ENCODE results near the gene NLN. TPM values are rescaled to one million over a fixed set of nuclear protein-coding genes. Genes with fewer than 3 reads are reported as not detected.
"Not testable (repeated sequence)": the region's sequence is repeated elsewhere in the genome, so short reads cannot be mapped to it uniquely, and the experiment has no call there.

NLN gene
- total and polyA plus RNA-seq, 3 experiments from 2014 or later: 2.7 to 30.4 (median 27.9) TPM

GRCh38 chr5:65832603-65833228 is 110.7 kb downstream of the NLN start:
- Mint-ChIP-seq H3K4me3 (no peak overlapping the region), H3K4me1 (no peaks in the 10 kb centered on the region), H3K9me3 (no peaks in the 10 kb centered on the region), H3K36me3 (no peaks in the 10 kb centered on the region), H3K27ac (peak overlapping the region in 1 of 8 donors; percentile 1), H3K27me3 (no peaks in the 10 kb centered on the region)
- Histone ChIP-seq H3K4me1 (ENCODE audit: insufficient read depth, low read length) (no peaks in the 10 kb centered on the region), H3K27ac (ENCODE audit: low read depth, low read length) (no peak overlapping the region), H3K4me3 (ENCODE audit: low read length) (no peak overlapping the region), H3K27me3 (ENCODE audit: insufficient read depth, low read length, poor library complexity, severe bottlenecking) (no peaks in the 10 kb centered on the region), H3K9me3 (ENCODE audit: low read length) (no peaks in the 10 kb centered on the region), H3K36me3 (ENCODE audit: insufficient read depth, low read length) (no peaks in the 10 kb centered on the region)
- CTCF ChIA-PET: no interaction called here
- POLR2A ChIA-PET: no interaction called here
- no peak for DNase-seq

GRCh38 chr5:65833780-65834179 is 111.8 kb downstream of the NLN start:
- Histone ChIP-seq H3K27me3 (ENCODE audit: insufficient read depth, low read length, poor library complexity, severe bottlenecking) (no peaks in the 10 kb centered on the region), H3K4me1 (ENCODE audit: insufficient read depth, low read length) (no peaks in the 10 kb centered on the region), H3K9me3 (ENCODE audit: low read length) (no peaks in the 10 kb centered on the region), H3K4me3 (ENCODE audit: low read length) (no peak overlapping the region), H3K27ac (ENCODE audit: low read depth, low read length) (no peak overlapping the region), H3K36me3 (ENCODE audit: insufficient read depth, low read length) (no peaks in the 10 kb centered on the region)
- Mint-ChIP-seq H3K27me3 (no peaks in the 10 kb centered on the region), H3K9me3 (no peaks in the 10 kb centered on the region), H3K27ac (no peak overlapping the region), H3K4me3 (no peak overlapping the region), H3K4me1 (no peaks in the 10 kb centered on the region), H3K36me3 (no peaks in the 10 kb centered on the region)
- CTCF ChIA-PET: no interaction called here
- POLR2A ChIA-PET: no interaction called here
- no peak for DNase-seq

GRCh38 chr5:65834306-65834705 is 112.3 kb downstream of the NLN start:
- no peak overlapping the region for H3K27ac Mint-ChIP-seq
- no peak overlapping the region for H3K27ac ChIP-seq (ENCODE audit: low read depth, low read length)
- ChIA-PET POLR2A (no interaction called here), CTCF (no interaction called here)
- no peaks in the 10 kb centered on the region for H3K9me3 Mint-ChIP-seq
- no peak overlapping the region for H3K4me3 ChIP-seq (ENCODE audit: low read length)
- H3K36me3 Mint-ChIP-seq: no peaks in the 10 kb centered on the region
- no peaks in the 10 kb centered on the region for H3K4me1 Mint-ChIP-seq
- H3K4me1 ChIP-seq (ENCODE audit: insufficient read depth, low read length): no peaks in the 10 kb centered on the region
- H3K4me3 Mint-ChIP-seq: no peak overlapping the region
- H3K27me3 ChIP-seq (ENCODE audit: insufficient read depth, low read length, poor library complexity, severe bottlenecking): no peaks in the 10 kb centered on the region
- no peak for DNase-seq
- no peaks in the 10 kb centered on the region for H3K27me3 Mint-ChIP-seq
- no peaks in the 10 kb centered on the region for H3K36me3 ChIP-seq (ENCODE audit: insufficient read depth, low read length)
- no peaks in the 10 kb centered on the region for H3K9me3 ChIP-seq (ENCODE audit: low read length)

GRCh38 chr5:65835191-65835590 is 113.2 kb downstream of the NLN start:
- no peak overlapping the region for H3K4me3 Mint-ChIP-seq
- CTCF ChIA-PET: interaction anchor here (1.1 kb wide), 1 partner anchor 471 kb away, joined by 3 read pairs; no protein-coding TSS in a partner anchor
- DNase-seq: no peak
- H3K27me3 ChIP-seq (ENCODE audit: insufficient read depth, low read length, poor library complexity, severe bottlenecking): no peaks in the 10 kb centered on the region
- H3K4me1 ChIP-seq (ENCODE audit: insufficient read depth, low read length): no peaks in the 10 kb centered on the region
- H3K27ac ChIP-seq (ENCODE audit: low read depth, low read length): no peak overlapping the region
- no peaks in the 10 kb centered on the region for H3K36me3 ChIP-seq (ENCODE audit: insufficient read depth, low read length)
- no peak overlapping the region for H3K27ac Mint-ChIP-seq
- no peaks in the 10 kb centered on the region for H3K9me3 ChIP-seq (ENCODE audit: low read length)
- peaks cover 0 to 4% (median 3%) of the 10 kb centered on the region in 3 donors for H3K4me1 Mint-ChIP-seq
- POLR2A ChIA-PET: no interaction called here
- H3K9me3 Mint-ChIP-seq: no peaks in the 10 kb centered on the region
- H3K36me3 Mint-ChIP-seq: no peaks in the 10 kb centered on the region
- H3K4me3 ChIP-seq (ENCODE audit: low read length): no peak overlapping the region
- no peaks in the 10 kb centered on the region for H3K27me3 Mint-ChIP-seq

- Histone ChIP-seq H3K27ac (ENCODE audit: low read depth, low read length) (no peak overlapping the region), H3K9me3 (ENCODE audit: low read length) (no peaks in the 10 kb centered on the region), H3K27me3 (ENCODE audit: insufficient read depth, low read length, poor library complexity, severe bottlenecking) (no peaks in the 10 kb centered on the region), H3K4me1 (ENCODE audit: insufficient read depth, low read length) (no peaks in the 10 kb centered on the region), H3K4me3 (ENCODE audit: low read length) (no peak overlapping the region), H3K36me3 (ENCODE audit: insufficient read depth, low read length) (no peaks in the 10 kb centered on the region)
- Mint-ChIP-seq H3K4me3 (no peak overlapping the region), H3K36me3 (no peaks in the 10 kb centered on the region), H3K9me3 (no peaks in the 10 kb centered on the region), H3K27ac (no peak overlapping the region), H3K4me1 (peaks cover 1 to 5% (median 5%) of the 10 kb centered on the region in 3 donors), H3K27me3 (peaks cover 0 to 3% of the 10 kb centered on the region in 2 donors)
- CTCF ChIA-PET: no interaction called here
- DNase-seq: no peak
- POLR2A ChIA-PET: no interaction called here
These were observed 115.1 kb downstream of the NLN start for GRCh38 chr5:65837139-65837538.

GRCh38 chr5:65839170-65839569 is 117.2 kb downstream of the NLN start:
- H3K36me3 Mint-ChIP-seq; H3K4me3 ChIP-seq (ENCODE audit: low read length); H3K27me3 Mint-ChIP-seq; H3K4me3 Mint-ChIP-seq; H3K27ac Mint-ChIP-seq; CTCF ChIA-PET; H3K27ac ChIP-seq (ENCODE audit: low read depth, low read length); H3K27me3 ChIP-seq (ENCODE audit: insufficient read depth, low read length, poor library complexity, severe bottlenecking); DNase-seq; H3K36me3 ChIP-seq (ENCODE audit: insufficient read depth, low read length); POLR2A ChIA-PET; H3K4me1 Mint-ChIP-seq; H3K4me1 ChIP-seq (ENCODE audit: insufficient read depth, low read length); H3K9me3 ChIP-seq (ENCODE audit: low read length); H3K9me3 Mint-ChIP-seq: not testable (repeated sequence)

GRCh38 chr5:65840071-65840470 is 118.1 kb downstream of the NLN start:
- Mint-ChIP-seq H3K4me1 (peaks cover 1 to 5% (median 5%) of the 10 kb centered on the region in 3 donors), H3K4me3 (no peak overlapping the region), H3K27ac (peak overlapping the region in 1 of 8 donors; percentile 52), H3K9me3 (no peaks in the 10 kb centered on the region), H3K27me3 (peaks cover 0 to 3% of the 10 kb centered on the region in 2 donors), H3K36me3 (peaks cover 0 to 3% (median 2%) of the 10 kb centered on the region in 3 donors)
- H3K27ac ChIP-seq (ENCODE audit: low read depth, low read length): no peak overlapping the region
- DNase-seq: no peak
- ChIA-PET CTCF (no interaction called here), POLR2A (no interaction called here)
- no peak overlapping the region for H3K4me3 ChIP-seq (ENCODE audit: low read length)
- H3K36me3 ChIP-seq (ENCODE audit: insufficient read depth, low read length): no peaks in the 10 kb centered on the region
- H3K27me3 ChIP-seq (ENCODE audit: insufficient read depth, low read length, poor library complexity, severe bottlenecking): no peaks in the 10 kb centered on the region
- H3K4me1 ChIP-seq (ENCODE audit: insufficient read depth, low read length): no peaks in the 10 kb centered on the region
- H3K9me3 ChIP-seq (ENCODE audit: low read length): no peaks in the 10 kb centered on the region

GRCh38 chr5:65844763-65845162 is 122.8 kb downstream of the NLN start:
- CTCF ChIA-PET; H3K27ac ChIP-seq (ENCODE audit: low read depth, low read length); H3K27me3 ChIP-seq (ENCODE audit: insufficient read depth, low read length, poor library complexity, severe bottlenecking); H3K36me3 ChIP-seq (ENCODE audit: insufficient read depth, low read length); H3K4me1 ChIP-seq (ENCODE audit: insufficient read depth, low read length); H3K27me3 Mint-ChIP-seq; H3K36me3 Mint-ChIP-seq; H3K9me3 Mint-ChIP-seq; H3K27ac Mint-ChIP-seq; POLR2A ChIA-PET; DNase-seq; H3K9me3 ChIP-seq (ENCODE audit: low read length); H3K4me3 ChIP-seq (ENCODE audit: low read length); H3K4me3 Mint-ChIP-seq: not testable (repeated sequence)
- peaks cover 1 to 10% (median 5%) of the 10 kb centered on the region in 3 donors for H3K4me1 Mint-ChIP-seq

GRCh38 chr5:65846101-65846500 is 124.1 kb downstream of the NLN start:
- Histone ChIP-seq H3K36me3 (ENCODE audit: insufficient read depth, low read length) (no peaks in the 10 kb centered on the region), H3K27me3 (ENCODE audit: insufficient read depth, low read length, poor library complexity, severe bottlenecking) (no peaks in the 10 kb centered on the region), H3K4me1 (ENCODE audit: insufficient read depth, low read length) (no peaks in the 10 kb centered on the region), H3K27ac (ENCODE audit: low read depth, low read length) (no peak overlapping the region), H3K9me3 (ENCODE audit: low read length) (no peaks in the 10 kb centered on the region), H3K4me3 (ENCODE audit: low read length) (no peak overlapping the region)
- POLR2A ChIA-PET: no interaction called here
- no peak overlapping the region for H3K4me3 Mint-ChIP-seq
- H3K36me3 Mint-ChIP-seq: peaks cover 0 to 3% (median 2%) of the 10 kb centered on the region in 3 donors
- peaks cover 0 to 5% (median 1%) of the 10 kb centered on the region in 3 donors for H3K4me1 Mint-ChIP-seq
- H3K9me3 Mint-ChIP-seq: peaks cover 0 to 3% (median 0%) of the 10 kb centered on the region in 5 donors
- H3K27me3 Mint-ChIP-seq: peaks cover 0 to 3% of the 10 kb centered on the region in 2 donors
- no peak for DNase-seq
- CTCF ChIA-PET: no interaction called here
- H3K27ac Mint-ChIP-seq: no peak overlapping the region

Measured in CD8-positive, alpha-beta memory T cell (primary cell).